NT2/D1 (cell line): Measurements from ENCODE around the gene FNDC7.

Experiments used
- SUZ12 ChIP-seq: IDR thresholded peaks from 2 replicates; pipeline ENCODE4 v1.6.1; 2011; ENCODE audit not compliant: insufficient read length, insufficient read depth; ENCODE audit errors: extremely low read depth
- YY1 ChIP-seq: IDR thresholded peaks from 2 replicates; pipeline ENCODE4 v1.6.1; 2011; ENCODE audit not compliant: insufficient read length, insufficient read depth
- ZNF274 ChIP-seq: IDR thresholded peaks from 2 replicates; pipeline ENCODE4 v1.6.1; 2011; ENCODE audit warnings: mild to moderate bottlenecking, low read depth, low read length

- TF ChIP-seq YY1, result no peak
- TF ChIP-seq ZNF274, result no peak
- TF ChIP-seq SUZ12, result no peak
These were observed 6.1 kb upstream of the FNDC7 start for GRCh38 chr1:108706643-108707042.
